WTC11 (cell line): Measurements from ENCODE around the gene HPCAL1. TPM values are rescaled to one million over a fixed set of nuclear protein-coding genes. Genes with fewer than 3 reads are reported as not detected.

ENCODE experiments used
- ATAC-seq: fragments of 200-7000 bp; cut with Tn5 transposase; 2 replicates; pipeline ENCODE4 v1.10.0; 2021; ENCODE audit warnings: mild to moderate bottlenecking, moderate library complexity
- CTCF ChIA-PET: fragments of 300-600 bp; sonication (Branson Sonifier 250); formaldehyde crosslinking; loops from one replicate; lab custom pipeline; 2021; ENCODE audit warnings: antibody characterized with exemption; lab: Charles Lee
- POLR2A ChIA-PET: fragments of 350-600 bp; sonication (Branson Sonifier 250); formaldehyde crosslinking; loops from one replicate; lab custom pipeline; 2021; ENCODE audit warnings: antibody characterized with exemption; lab: Charles Lee
- DNase-seq: peaks from one replicate; pipeline ENCODE4 v3.0.0; 2021; ENCODE audit warnings: low spot score
- H3K27ac Mint-ChIP-seq: 2 replicates; pipeline ENCODE4 v1.8.0; 2021; ENCODE audit warnings: mixed read lengths
- H3K27me3 Mint-ChIP-seq: 2 replicates; pipeline ENCODE4 v1.8.0; 2021; ENCODE audit warnings: low read depth, mild to moderate bottlenecking, moderate library complexity, mixed read lengths
- H3K36me3 Mint-ChIP-seq: 2 replicates; pipeline ENCODE4 v1.8.0; 2021; ENCODE audit warnings: mixed read lengths
- H3K4me1 Mint-ChIP-seq: 2 replicates; pipeline ENCODE4 v1.8.0; 2022; ENCODE audit warnings: mixed read lengths
- H3K4me3 Mint-ChIP-seq: 2 replicates; pipeline ENCODE4 v1.8.0; 2021; ENCODE audit warnings: mild to moderate bottlenecking, moderate library complexity, mixed read lengths
- H3K9me3 Mint-ChIP-seq: 2 replicates; pipeline ENCODE4 v1.8.0; 2021; ENCODE audit warnings: mixed read lengths
- CREB1 ChIP-seq: sonication (generic); formaldehyde crosslinking; IDR thresholded peaks from 2 replicates; pipeline ENCODE4 v1.8.0; 2023; ENCODE audit warnings: mild to moderate bottlenecking, missing genetic modification reagents
- ELF4 ChIP-seq: sonication (generic); formaldehyde crosslinking; IDR thresholded peaks from 2 replicates; pipeline ENCODE4 v1.8.1; 2022; ENCODE audit warnings: low read depth, mild to moderate bottlenecking, moderate library complexity, missing genetic modification reagents
- FOXP1 ChIP-seq: sonication (generic); formaldehyde crosslinking; IDR thresholded peaks from 2 replicates; pipeline ENCODE4 v1.8.0; 2022; ENCODE audit warnings: missing genetic modification reagents, mild to moderate bottlenecking, moderate library complexity, borderline replicate concordance
- GABPB1 ChIP-seq: sonication (generic); formaldehyde crosslinking; IDR thresholded peaks from 2 replicates; pipeline ENCODE4 v1.8.1; 2023; ENCODE audit warnings: mild to moderate bottlenecking, missing genetic modification reagents
- GRHL2 ChIP-seq: fragments of 250-450 bp; sonication (Bioruptor Pico); IDR thresholded peaks from 2 replicates; pipeline ENCODE4 v1.8.0; 2022; ENCODE audit warnings: mild to moderate bottlenecking, moderate library complexity; ENCODE audit not compliant: insufficient replicate concordance, severe bottlenecking
- IRF2 ChIP-seq: sonication (generic); formaldehyde crosslinking; IDR thresholded peaks from 2 replicates; pipeline ENCODE4 v1.8.0; 2022; ENCODE audit warnings: low read depth, missing genetic modification reagents, borderline replicate concordance
- MAX ChIP-seq: sonication (generic); formaldehyde crosslinking; IDR thresholded peaks from 2 replicates; pipeline ENCODE4 v1.8.0; 2022; ENCODE audit warnings: mild to moderate bottlenecking, missing genetic modification reagents
- MLX ChIP-seq: sonication (generic); formaldehyde crosslinking; IDR thresholded peaks from 2 replicates; pipeline ENCODE4 v1.8.1; 2023; ENCODE audit warnings: mild to moderate bottlenecking, missing genetic modification reagents, moderate library complexity
- PREB ChIP-seq: sonication (generic); formaldehyde crosslinking; IDR thresholded peaks from 2 replicates; pipeline ENCODE4 v1.8.1; 2022; ENCODE audit warnings: mild to moderate bottlenecking, missing genetic modification reagents, moderate library complexity, borderline replicate concordance
- SMAD3 ChIP-seq: sonication (generic); formaldehyde crosslinking; IDR thresholded peaks from 2 replicates; pipeline ENCODE4 v1.8.0; 2022; ENCODE audit warnings: missing genetic modification reagents, mild to moderate bottlenecking, borderline replicate concordance
- TEAD1 ChIP-seq: sonication (generic); formaldehyde crosslinking; IDR thresholded peaks from 2 replicates; pipeline ENCODE4 v1.8.0; 2022; ENCODE audit warnings: mild to moderate bottlenecking, missing genetic modification reagents
- ZBTB43 ChIP-seq: sonication (generic); formaldehyde crosslinking; IDR thresholded peaks from 2 replicates; pipeline ENCODE4 v1.8.1; 2023; ENCODE audit warnings: mild to moderate bottlenecking, missing genetic modification reagents
- ZNF219 ChIP-seq: sonication (generic); formaldehyde crosslinking; IDR thresholded peaks from 2 replicates; pipeline ENCODE4 v1.8.0; 2023; ENCODE audit warnings: missing genetic modification reagents, mild to moderate bottlenecking, borderline replicate concordance
- ZNF416 ChIP-seq: fragments of 250-450 bp; sonication (Bioruptor Pico); IDR thresholded peaks from 2 replicates; pipeline ENCODE4 v1.9.0; 2021; ENCODE audit warnings: mild to moderate bottlenecking, inconsistent platforms
- ZNF512 ChIP-seq: sonication (generic); formaldehyde crosslinking; IDR thresholded peaks from 2 replicates; pipeline ENCODE4 v1.8.1; 2022; ENCODE audit warnings: missing genetic modification reagents, borderline replicate concordance
- ZSCAN18 ChIP-seq: fragments of 250-450 bp; sonication (Bioruptor Pico); IDR thresholded peaks from 2 replicates; pipeline ENCODE4 v2.1.2; 2022; ENCODE audit warnings: mild to moderate bottlenecking, moderate library complexity
- total RNA-seq: library from RNA; stranded (reverse); gene quantifications from 3 replicates; pipeline ENCODE4 v1.2.3, GENCODE V29; 2021

HPCAL1 gene
- total RNA-seq, 1 experiment from 2014 or later: 11.8 TPM

- H3K4me3 Mint-ChIP-seq: no peak overlapping the region
Measured at GRCh38 chr2:10383960-10384734, 81.4 kb downstream of the HPCAL1 start.

More at GRCh38 chr2:10383960-10384734, 81.4 kb downstream of the HPCAL1 start:
- ATAC-seq: no peak
- TF ChIP-seq MLX (CRISPR knock-in tag) (no peak), FOXP1 (CRISPR knock-in tag) (no peak), SMAD3 (CRISPR knock-in tag) (no peak), ELF4 (CRISPR knock-in tag) (no peak), ZNF219 (CRISPR knock-in tag) (no peak), PREB (CRISPR knock-in tag) (no peak), GABPB1 (no peak), MAX (CRISPR knock-in tag) (no peak), ZNF512 (CRISPR knock-in tag) (no peak), GRHL2 (no peak), CREB1 (no peak), ZNF416 (CRISPR knock-in tag) (no peak), IRF2 (no peak), TEAD1 (CRISPR knock-in tag) (no peak), ZBTB43 (CRISPR knock-in tag) (no peak), ZSCAN18 (CRISPR knock-in tag) (no peak)
- TF ChIP-seq, all 79 proteins: peak for 0
- Mint-ChIP-seq H3K27ac (0 out of 2 replicates have a peak overlapping the region, but pooled peaks have one; percentile 10), H3K4me1 (peaks cover 47% of the 10 kb centered on the region), H3K27me3 (no peaks in the 10 kb centered on the region), H3K9me3 (no peaks in the 10 kb centered on the region), H3K36me3 (no peaks in the 10 kb centered on the region)
- CTCF ChIA-PET: interaction anchor here (0.6 to 1.9 kb wide), 6 partner anchors 9 to 241 kb away, joined by 3 to 13 read pairs (median 5); no protein-coding TSS in a partner anchor
- DNase-seq: no peak
- POLR2A ChIA-PET: no interaction called here
